NOMO-1 treated with DMSO at 0.1 percent for 48 hours (cell line): ENCODE results near the gene ZFYVE1.

ENCODE experiments used
- DNase-seq: peaks from one replicate; lab custom pipeline; 2025; ENCODE audit not compliant: unreplicated experiment; lab: John Stamatoyannopoulos, UW

Gene ZFYVE1

GRCh38 chr14:72924337-72924736, 102.6 kb downstream of the ZFYVE1 start:
- DNase-seq = no peak

- DNase-seq = no peak
Measured at GRCh38 chr14:72921396-72921795, 105.5 kb downstream of the ZFYVE1 start.

GRCh38 chr14:72920008-72920407, 106.9 kb downstream of the ZFYVE1 start:
- no peak for DNase-seq
